LoVo (cell line): ENCODE results near the gene EPC2.
A peak's percentile ranks its signal among the peaks of the same experiment; 100 is the strongest.
"Not testable (repeated sequence)": the region's sequence is repeated elsewhere in the genome, so short reads cannot be mapped to it uniquely, and the experiment has no call there.

Experiments used
- DNase-seq: peaks from one replicate; pipeline ENCODE4 v3.0.0-alpha.2; 2016; ENCODE audit warnings: low spot score

EPC2 gene

GRCh38 chr2:148642112-148642744, 2.3 kb upstream of the EPC2 start:
- no peak for DNase-seq

GRCh38 chr2:148642891-148643416, 1.6 kb upstream of the EPC2 start:
- DNase-seq = peak; percentile 32

- DNase-seq = no peak
Measured at GRCh38 chr2:148643421-148643820, 1.1 kb upstream of the EPC2 start.

GRCh38 chr2:148644883-148645538, 460 bp downstream of the EPC2 start:
- DNase-seq = peak; percentile 84

- peak; percentile 80 for DNase-seq
Measured at GRCh38 chr2:148645539-148646230, 1.1 kb downstream of the EPC2 start.

DNA sequence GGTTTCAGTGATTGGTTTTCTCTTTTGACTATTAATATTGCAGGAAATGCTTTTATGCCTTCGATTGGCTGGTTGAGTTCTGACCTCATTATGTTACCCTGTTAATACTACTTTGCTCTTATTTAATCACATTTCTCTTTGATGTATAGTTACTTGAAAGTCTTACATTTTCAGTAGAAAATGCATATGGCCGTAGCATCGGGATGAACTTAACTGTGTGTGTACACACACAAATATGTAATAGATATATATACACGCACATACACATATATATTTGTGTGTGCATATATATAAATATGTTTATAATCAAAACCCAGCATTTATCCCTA, 1.6 kb downstream of the EPC2 start:
- DNase-seq = no peak

DNA sequence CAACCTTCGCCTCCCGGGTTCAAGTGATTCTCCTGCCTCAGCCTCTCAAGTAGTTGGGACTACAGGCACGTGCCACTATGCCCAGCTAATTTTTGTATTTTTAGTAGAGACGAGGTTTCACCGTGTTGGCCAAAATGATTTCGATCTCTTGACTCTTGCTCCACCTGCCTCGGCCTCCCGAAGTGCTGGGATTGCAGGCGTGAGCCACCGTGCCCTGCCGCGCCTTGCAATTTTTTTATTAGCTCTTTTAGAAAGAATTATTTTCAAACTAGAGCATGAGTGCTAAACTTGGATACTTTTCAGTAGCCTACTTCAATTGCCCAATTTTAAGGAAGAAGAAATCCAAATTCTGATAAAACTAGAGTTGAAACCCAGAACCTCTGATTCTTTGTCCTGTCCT, 3.2 kb downstream of the EPC2 start:
- DNase-seq = not testable (repeated sequence)

GRCh38 chr2:148649936-148650335, 5.4 kb downstream of the EPC2 start:
- DNase-seq = no peak

- DNase-seq = no peak
Measured at GRCh38 chr2:148650881-148651280, 6.3 kb downstream of the EPC2 start.

DNA sequence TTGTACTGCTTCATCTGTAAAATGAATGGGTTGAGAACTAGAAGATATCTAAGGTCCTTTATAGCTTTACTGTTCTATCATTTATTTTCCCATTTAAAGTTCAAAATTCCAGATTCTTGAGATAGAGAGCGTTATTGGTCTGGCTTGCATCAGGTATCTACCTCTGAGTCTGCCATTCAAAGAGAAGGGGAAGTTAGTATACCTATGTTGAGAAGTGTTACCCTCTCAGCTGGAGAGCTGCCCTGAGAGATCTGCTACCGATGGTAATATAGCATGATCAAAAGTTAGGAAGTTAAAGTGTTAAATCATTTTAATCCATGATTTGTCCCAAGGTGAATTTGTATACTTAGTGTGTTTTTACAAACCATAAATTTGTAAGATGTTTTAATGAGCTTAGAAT, 7.4 kb downstream of the EPC2 start:
- no peak for DNase-seq

DNA sequence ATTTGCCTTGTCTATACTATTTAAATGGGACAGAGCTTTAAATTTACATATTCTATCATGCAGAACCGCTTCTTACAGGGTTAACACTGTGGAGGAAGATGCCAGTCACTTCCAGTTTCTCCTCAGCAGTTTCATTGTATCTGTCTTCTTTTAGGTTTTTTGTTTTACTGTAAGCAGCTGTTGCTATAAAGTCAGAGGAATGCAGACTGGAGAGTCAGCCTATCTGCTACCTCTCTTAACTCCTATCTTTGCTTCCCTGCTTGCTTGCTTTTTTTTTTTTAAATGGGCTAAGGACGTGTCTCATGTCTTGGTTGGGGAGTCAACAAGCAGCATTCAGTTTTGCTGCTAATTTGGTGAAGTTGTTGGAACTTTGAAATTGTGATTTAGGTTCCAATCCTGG, 8.9 kb downstream of the EPC2 start:
- no peak for DNase-seq

DNA sequence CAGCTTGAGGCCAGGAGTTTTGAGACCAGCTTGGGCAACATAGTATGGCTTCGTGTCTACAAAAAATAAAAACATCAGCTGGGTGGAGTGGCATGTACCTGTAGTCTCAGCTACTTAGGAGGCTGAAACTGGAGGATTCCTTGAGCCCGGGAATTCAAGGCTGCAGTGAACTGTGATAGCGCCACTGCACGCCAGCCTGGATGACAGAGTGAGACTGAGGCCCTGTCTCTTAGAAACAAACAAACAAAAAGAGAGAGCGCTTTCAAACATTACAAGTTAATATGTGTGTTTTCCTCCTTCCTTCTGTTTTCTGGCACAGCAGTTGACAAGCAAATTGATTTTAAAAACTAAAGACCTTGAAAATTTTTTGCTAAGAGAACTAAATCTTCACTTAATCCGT, 9.9 kb downstream of the EPC2 start:
- no peak for DNase-seq

DNA sequence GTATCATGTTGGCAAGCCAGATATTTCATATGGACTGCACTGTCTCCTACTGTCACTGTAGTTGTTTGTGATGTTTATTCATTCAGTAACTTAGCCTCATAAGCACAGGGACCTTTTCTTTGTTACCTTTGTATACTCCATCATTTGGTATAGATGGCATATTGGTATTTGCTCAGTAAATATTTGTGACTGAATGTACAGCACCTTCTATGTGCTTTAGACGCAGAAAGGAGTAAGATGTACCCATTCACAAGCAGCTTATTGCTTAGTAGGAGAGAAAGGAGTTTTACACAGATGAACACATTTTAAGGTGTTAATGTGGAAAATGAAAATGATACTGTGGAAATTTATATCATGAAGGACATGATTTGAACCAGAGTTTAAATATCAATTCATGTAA, 12.0 kb downstream of the EPC2 start:
- DNase-seq = no peak

- DNase-seq = peak; percentile 34
Measured at GRCh38 chr2:148658807-148659722, 14.5 kb downstream of the EPC2 start.

GRCh38 chr2:148660999-148661398, 16.4 kb downstream of the EPC2 start:
- no peak for DNase-seq

DNA sequence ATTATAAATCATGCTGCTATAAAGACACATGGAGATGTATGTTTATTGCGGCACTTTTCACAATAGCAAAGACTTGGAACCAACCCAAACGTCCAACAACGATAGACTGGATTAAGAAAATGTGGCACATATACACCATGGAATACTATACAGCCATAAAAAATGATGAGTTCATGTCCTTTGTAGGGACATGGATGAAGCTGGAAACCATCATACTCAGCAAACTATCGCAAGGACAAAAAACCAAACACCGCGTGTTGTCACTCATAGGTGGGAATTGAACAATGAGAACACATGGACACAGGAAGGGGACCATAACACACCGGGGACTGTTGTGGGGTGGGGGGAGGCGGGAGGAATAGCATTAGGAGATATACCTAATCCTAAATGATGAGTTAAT, 17.8 kb downstream of the EPC2 start:
- not testable (repeated sequence) for DNase-seq

GRCh38 chr2:148664229-148664628, 19.7 kb downstream of the EPC2 start:
- no peak for DNase-seq

- no peak for DNase-seq
Measured at GRCh38 chr2:148666555-148666954, 22.0 kb downstream of the EPC2 start.

GRCh38 chr2:148667113-148667836, 22.7 kb downstream of the EPC2 start:
- DNase-seq = no peak

DNA sequence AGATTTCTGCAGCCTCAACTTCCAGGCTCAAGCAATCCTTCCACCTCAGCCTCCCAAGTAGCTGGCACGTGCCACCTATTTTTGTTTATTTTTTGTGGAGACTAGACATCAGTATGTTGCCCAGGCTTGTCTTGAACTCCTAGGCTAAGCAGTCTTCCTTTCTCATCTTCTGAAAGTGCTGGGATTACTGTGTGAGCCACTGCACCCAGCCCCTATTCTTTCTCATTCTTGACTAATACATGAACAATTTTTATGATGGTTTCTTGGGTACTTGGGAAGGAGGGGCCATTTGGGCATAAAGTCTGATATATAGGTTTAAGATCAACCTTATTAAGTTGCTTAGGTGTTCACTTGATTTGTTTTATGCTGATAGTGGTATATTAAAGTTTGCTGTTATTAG, 26.2 kb downstream of the EPC2 start:
- peak; percentile 69 for DNase-seq
